K562 (cell line): Measurements from ENCODE around the gene PGLYRP4. TPM values are rescaled to one million over a fixed set of nuclear protein-coding genes. Genes with fewer than 3 reads are reported as not detected.

Source experiments
- CHCHD3 ChIP-seq: fragments of 250-450 bp; sonication (Bioruptor Pico); IDR thresholded peaks from 2 replicates; pipeline ENCODE4 v2.1.2; 2022; ENCODE audit warnings: mild to moderate bottlenecking
- FOS ChIP-seq: IDR thresholded peaks from 3 replicates; pipeline ENCODE4 v1.6.1; 2011; ENCODE audit not compliant: insufficient read length; ENCODE audit errors: extremely low read depth
- HDAC8 ChIP-seq: fragments of 450-650 bp; IDR thresholded peaks from 2 replicates; pipeline ENCODE4 v1.6.1; 2016; ENCODE audit warnings: mild to moderate bottlenecking, missing genetic modification characterization, moderate library complexity, missing compliant biosample characterization
- HDGF ChIP-seq: fragments of 450-650 bp; IDR thresholded peaks from 2 replicates; pipeline ENCODE4 v1.6.1; 2016
- MIER1 ChIP-seq: fragments of 450-650 bp; IDR thresholded peaks from 2 replicates; pipeline ENCODE4 v1.6.1; 2016; ENCODE audit warnings: antibody characterized with exemption, mild to moderate bottlenecking, low read depth
- NFATC3 ChIP-seq: fragments of 450-650 bp; IDR thresholded peaks from 2 replicates; pipeline ENCODE4 v1.6.1; 2017; ENCODE audit warnings: mild to moderate bottlenecking
- NRF1 ChIP-seq, 2 experiments: fragments of 450-650 bp; IDR thresholded peaks in 1 of 2; conservative IDR thresholded peaks in 1 of 2; 2 replicates each; pipeline ENCODE4 v1.6.1; 2014; ENCODE audit warnings: mild to moderate bottlenecking in 2 of 2
- PREB ChIP-seq: sonication (generic); formaldehyde crosslinking; IDR thresholded peaks from 2 replicates; pipeline ENCODE4 v1.8.1; 2023; ENCODE audit warnings: mild to moderate bottlenecking, missing genetic modification reagents
- RB1 ChIP-seq: fragments of 450-650 bp; IDR thresholded peaks from 2 replicates; pipeline ENCODE4 v1.6.1; 2017; ENCODE audit warnings: low read depth, mild to moderate bottlenecking
- ZFP91 ChIP-seq: sonication (generic); formaldehyde crosslinking; IDR thresholded peaks from 2 replicates; pipeline ENCODE4 v1.8.0; 2022; ENCODE audit warnings: mild to moderate bottlenecking, missing genetic modification reagents
- ZKSCAN8 ChIP-seq: fragments of 200-800 bp; sonication (Bioruptor generic); IDR thresholded peaks from 2 replicates; pipeline ENCODE4 v1.6.1; 2016; ENCODE audit warnings: missing genetic modification characterization, missing compliant biosample characterization
- ZNF239 ChIP-seq: fragments of 250-450 bp; sonication (Bioruptor Pico); IDR thresholded peaks from 2 replicates; pipeline ENCODE4 v1.4.0; 2020; ENCODE audit warnings: mild to moderate bottlenecking
- ZNF311 ChIP-seq: fragments of 250-450 bp; sonication (Bioruptor Pico); IDR thresholded peaks from 2 replicates; pipeline ENCODE4 v1.4.0; 2020; ENCODE audit warnings: mild to moderate bottlenecking, moderate library complexity
- polyA plus RNA-seq, 8 experiments: library from polyadenylated mRNA; depleted of rRNA in 4 of 8; stranded (reverse) in 5 of 8; unstranded in 3 of 8; fragments of >200 nt; fragmentation: Nextera tagmentation in 2 of 8; fragmentation: Illumina TruSeq in 1 of 8; extraction: Ambion mirVana in 2 of 8; extraction: Trizol in 1 of 8; gene quantifications; 2 replicates each; pipeline versions ENCODE4 v1.2.1 to v1.2.3, GENCODE V29; 2011 to 2014; ENCODE audit warnings: inconsistent platforms in 1 of 8, missing spikeins in 1 of 8
- total RNA-seq, 7 experiments: library from RNA; depleted of rRNA in 6 of 7; stranded (reverse); fragments of >200 nt in 6 of 7; fragmentation: Illumina TruSeq in 2 of 7; extraction: Trizol in 2 of 7; gene quantifications; 2 replicates each; pipeline versions ENCODE4 v1.2.1 to v1.2.3, GENCODE V29; 2011 to 2021; ENCODE audit warnings: low replicate concordance in 1 of 7
- TF ChIP-seq, protein P1 (sequence below): fragments of 200-800 bp; sonication (Bioruptor generic); IDR thresholded peaks from 2 replicates; pipeline ENCODE4 v1.6.1; 2016; ENCODE audit warnings: missing genetic modification characterization, missing compliant biosample characterization
- TF ChIP-seq, protein P2 (sequence below): fragments of 200-800 bp; sonication (Bioruptor generic); IDR thresholded peaks from 2 replicates; pipeline ENCODE4 v1.6.1; 2017; ENCODE audit warnings: missing genetic modification characterization, missing compliant biosample characterization
- TF ChIP-seq, protein P3 (sequence below): IDR thresholded peaks from 2 replicates; pipeline ENCODE4 v1.6.1; 2016; ENCODE audit warnings: missing genetic modification characterization, missing compliant biosample characterization

The PGLYRP4 gene
- total and polyA plus RNA-seq, 9 of the 15 experiments (the other 6 are each of a cell fraction or from before 2014, with no cell fraction given): 0.06 to 0.13 (median 0.11) TPM; not detected in 6

- TF ChIP-seq, protein P1, sequence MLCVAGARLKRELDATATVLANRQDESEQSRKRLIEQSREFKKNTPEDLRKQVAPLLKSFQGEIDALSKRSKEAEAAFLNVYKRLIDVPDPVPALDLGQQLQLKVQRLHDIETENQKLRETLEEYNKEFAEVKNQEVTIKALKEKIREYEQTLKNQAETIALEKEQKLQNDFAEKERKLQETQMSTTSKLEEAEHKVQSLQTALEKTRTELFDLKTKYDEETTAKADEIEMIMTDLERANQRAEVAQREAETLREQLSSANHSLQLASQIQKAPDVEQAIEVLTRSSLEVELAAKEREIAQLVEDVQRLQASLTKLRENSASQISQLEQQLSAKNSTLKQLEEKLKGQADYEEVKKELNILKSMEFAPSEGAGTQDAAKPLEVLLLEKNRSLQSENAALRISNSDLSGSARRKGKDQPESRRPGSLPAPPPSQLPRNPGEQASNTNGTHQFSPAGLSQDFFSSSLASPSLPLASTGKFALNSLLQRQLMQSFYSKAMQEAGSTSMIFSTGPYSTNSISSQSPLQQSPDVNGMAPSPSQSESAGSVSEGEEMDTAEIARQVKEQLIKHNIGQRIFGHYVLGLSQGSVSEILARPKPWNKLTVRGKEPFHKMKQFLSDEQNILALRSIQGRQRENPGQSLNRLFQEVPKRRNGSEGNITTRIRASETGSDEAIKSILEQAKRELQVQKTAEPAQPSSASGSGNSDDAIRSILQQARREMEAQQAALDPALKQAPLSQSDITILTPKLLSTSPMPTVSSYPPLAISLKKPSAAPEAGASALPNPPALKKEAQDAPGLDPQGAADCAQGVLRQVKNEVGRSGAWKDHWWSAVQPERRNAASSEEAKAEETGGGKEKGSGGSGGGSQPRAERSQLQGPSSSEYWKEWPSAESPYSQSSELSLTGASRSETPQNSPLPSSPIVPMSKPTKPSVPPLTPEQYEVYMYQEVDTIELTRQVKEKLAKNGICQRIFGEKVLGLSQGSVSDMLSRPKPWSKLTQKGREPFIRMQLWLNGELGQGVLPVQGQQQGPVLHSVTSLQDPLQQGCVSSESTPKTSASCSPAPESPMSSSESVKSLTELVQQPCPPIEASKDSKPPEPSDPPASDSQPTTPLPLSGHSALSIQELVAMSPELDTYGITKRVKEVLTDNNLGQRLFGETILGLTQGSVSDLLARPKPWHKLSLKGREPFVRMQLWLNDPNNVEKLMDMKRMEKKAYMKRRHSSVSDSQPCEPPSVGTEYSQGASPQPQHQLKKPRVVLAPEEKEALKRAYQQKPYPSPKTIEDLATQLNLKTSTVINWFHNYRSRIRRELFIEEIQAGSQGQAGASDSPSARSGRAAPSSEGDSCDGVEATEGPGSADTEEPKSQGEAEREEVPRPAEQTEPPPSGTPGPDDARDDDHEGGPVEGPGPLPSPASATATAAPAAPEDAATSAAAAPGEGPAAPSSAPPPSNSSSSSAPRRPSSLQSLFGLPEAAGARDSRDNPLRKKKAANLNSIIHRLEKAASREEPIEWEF: no peak
- TF ChIP-seq ZNF311: no peak
- TF ChIP-seq MIER1: no peak
- no peak for TF ChIP-seq FOS
- TF ChIP-seq, protein P2, sequence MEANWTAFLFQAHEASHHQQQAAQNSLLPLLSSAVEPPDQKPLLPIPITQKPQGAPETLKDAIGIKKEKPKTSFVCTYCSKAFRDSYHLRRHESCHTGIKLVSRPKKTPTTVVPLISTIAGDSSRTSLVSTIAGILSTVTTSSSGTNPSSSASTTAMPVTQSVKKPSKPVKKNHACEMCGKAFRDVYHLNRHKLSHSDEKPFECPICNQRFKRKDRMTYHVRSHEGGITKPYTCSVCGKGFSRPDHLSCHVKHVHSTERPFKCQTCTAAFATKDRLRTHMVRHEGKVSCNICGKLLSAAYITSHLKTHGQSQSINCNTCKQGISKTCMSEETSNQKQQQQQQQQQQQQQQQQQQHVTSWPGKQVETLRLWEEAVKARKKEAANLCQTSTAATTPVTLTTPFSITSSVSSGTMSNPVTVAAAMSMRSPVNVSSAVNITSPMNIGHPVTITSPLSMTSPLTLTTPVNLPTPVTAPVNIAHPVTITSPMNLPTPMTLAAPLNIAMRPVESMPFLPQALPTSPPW (CRISPR knock-in tag): no peak
- no peak for TF ChIP-seq ZNF239
- TF ChIP-seq, protein P3, sequence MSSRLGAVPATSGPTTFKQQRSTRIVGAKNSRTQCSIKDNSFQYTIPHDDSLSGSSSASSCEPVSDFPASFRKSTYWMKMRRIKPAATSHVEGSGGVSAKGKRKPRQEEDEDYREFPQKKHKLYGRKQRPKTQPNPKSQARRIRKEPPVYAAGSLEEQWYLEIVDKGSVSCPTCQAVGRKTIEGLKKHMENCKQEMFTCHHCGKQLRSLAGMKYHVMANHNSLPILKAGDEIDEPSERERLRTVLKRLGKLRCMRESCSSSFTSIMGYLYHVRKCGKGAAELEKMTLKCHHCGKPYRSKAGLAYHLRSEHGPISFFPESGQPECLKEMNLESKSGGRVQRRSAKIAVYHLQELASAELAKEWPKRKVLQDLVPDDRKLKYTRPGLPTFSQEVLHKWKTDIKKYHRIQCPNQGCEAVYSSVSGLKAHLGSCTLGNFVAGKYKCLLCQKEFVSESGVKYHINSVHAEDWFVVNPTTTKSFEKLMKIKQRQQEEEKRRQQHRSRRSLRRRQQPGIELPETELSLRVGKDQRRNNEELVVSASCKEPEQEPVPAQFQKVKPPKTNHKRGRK (tag): no peak
- TF ChIP-seq ZFP91 (CRISPR knock-in tag): no peak
- no peak for TF ChIP-seq PREB (CRISPR knock-in tag)
- TF ChIP-seq HDGF: no peak
- no peak for TF ChIP-seq NFATC3
- no peak for TF ChIP-seq HDAC8 (tag)
- TF ChIP-seq ZKSCAN8 (CRISPR knock-in tag): no peak
- no peak for TF ChIP-seq CHCHD3 (CRISPR knock-in tag)
- TF ChIP-seq RB1: 0 out of 2 replicates have a peak, but pooled peaks have one; percentile 22
- TF ChIP-seq NRF1 (conservative IDR thresholded peaks at IDR 0.05 in 1 of 2, IDR thresholded peaks at IDR 0.05 in 1 of 2): peak in 1 of 2 experiments; percentile 40; a peak in 2 of 4 replicates
Observed at GRCh38 chr1:153353226-153353947, 4.7 kb upstream of the PGLYRP4 start (continued).
